Ovary (tissue), 3 donors: ENCODE data around the gene CYP4F12.

Experiments
- CTCF ChIP-seq, 3 donors: fragments of 450-650 bp in 2 of 3; fragments of 200-600 bp in 1 of 3; IDR thresholded peaks; one replicate each; pipeline versions ENCODE4 v1.5.1 to v1.8.0; 2016 to 2022; ENCODE audit warnings: antibody characterized with exemption in 3 of 3, mild to moderate bottlenecking in 1 of 3
- POLR2A ChIP-seq: fragments of 450-650 bp; IDR thresholded peaks from one replicate; pipeline ENCODE4 v1.6.1; 2017; ENCODE audit warnings: antibody characterized with exemption, mild to moderate bottlenecking, moderate library complexity
- donor health status: DM: no; HTN: no; CAD: no.

DNA sequence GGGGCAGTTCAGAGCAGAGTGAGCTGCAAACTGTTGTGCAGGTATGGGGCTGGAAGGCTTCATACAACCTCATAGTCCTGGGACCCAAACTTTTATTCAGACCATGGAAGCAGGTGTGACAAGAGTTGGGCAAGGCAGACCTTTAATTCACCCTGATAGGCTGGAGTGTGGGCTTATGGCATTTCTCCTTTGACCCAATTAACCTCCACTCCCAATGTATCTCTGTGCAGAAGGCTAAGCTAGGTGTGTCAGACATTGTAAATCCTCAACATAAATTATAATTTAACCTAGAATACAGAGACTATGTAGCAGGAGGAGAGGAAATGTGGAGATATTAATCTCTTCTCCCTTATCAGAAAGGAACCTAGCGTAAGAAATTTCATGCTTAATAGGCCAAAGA is 42.8 kb downstream of the CYP4F12 start:
- TF ChIP-seq CTCF (IDR thresholded peaks at IDR 0.05) (no peak), POLR2A (no peak)
